H9 (cell line): ENCODE data around the gene HCFC2. TPM values are rescaled to one million over a fixed set of nuclear protein-coding genes. Genes with fewer than 3 reads are reported as not detected.

Experiments
- DNase-seq: peaks from one replicate; pipeline ENCODE4 v3.0.0-alpha.2; 2017
- H2AFZ ChIP-seq: one replicate; pipeline ENCODE4 v1.6.1; 2013; ENCODE audit warnings: mild to moderate bottlenecking, low read length, control low read depth, moderate library complexity
- H2AK5ac ChIP-seq: 2 replicates; pipeline ENCODE4 v1.6.1; 2013; ENCODE audit warnings: low read length, control low read depth, mixed read lengths; ENCODE audit not compliant: insufficient read length
- H2BK120ac ChIP-seq: one replicate; pipeline ENCODE4 v1.6.1; 2013; ENCODE audit warnings: low read depth, mild to moderate bottlenecking, low read length, control low read depth, inconsistent platforms; ENCODE audit not compliant: poor library complexity, severe bottlenecking
- H2BK12ac ChIP-seq: 2 replicates; pipeline ENCODE4 v1.6.1; 2013; ENCODE audit warnings: low read length, control low read depth, mixed read lengths, low read depth; ENCODE audit not compliant: insufficient read length
- H2BK15ac ChIP-seq: 2 replicates; pipeline ENCODE4 v1.6.1; 2013; ENCODE audit warnings: low read depth, low read length, control low read depth
- H2BK20ac ChIP-seq: one replicate; pipeline ENCODE4 v1.6.1; 2013; ENCODE audit warnings: low read depth, mild to moderate bottlenecking, low read length, control low read depth, inconsistent platforms; ENCODE audit not compliant: poor library complexity, severe bottlenecking
- H2BK5ac ChIP-seq: 2 replicates; pipeline ENCODE4 v1.6.1; 2013; ENCODE audit warnings: low read length, control low read depth, mixed read lengths; ENCODE audit not compliant: insufficient read length
- H3K14ac ChIP-seq: 2 replicates; pipeline ENCODE4 v1.6.1; 2013; ENCODE audit warnings: low read length, control low read depth; ENCODE audit not compliant: insufficient read depth
- H3K18ac ChIP-seq: 2 replicates; pipeline ENCODE4 v1.6.1; 2013; ENCODE audit warnings: low read depth, mild to moderate bottlenecking, mixed read lengths, low read length, control low read depth; ENCODE audit not compliant: insufficient read length
- H3K23ac ChIP-seq: 2 replicates; pipeline ENCODE4 v1.6.1; 2013; ENCODE audit warnings: low read length, control low read depth, mixed read lengths, low read depth; ENCODE audit not compliant: insufficient read length
- H3K23me2 ChIP-seq: 2 replicates; pipeline ENCODE4 v1.6.1; 2013; ENCODE audit warnings: low read depth, mild to moderate bottlenecking, mixed read lengths, low read length, control low read depth; ENCODE audit not compliant: insufficient read length, poor library complexity, severe bottlenecking
- H3K27ac ChIP-seq: 2 replicates; pipeline ENCODE4 v1.5.1; 2013; ENCODE audit warnings: low read length, control low read depth, mixed read lengths, low read depth; ENCODE audit not compliant: insufficient read length
- H3K27me3 ChIP-seq: 2 replicates; pipeline ENCODE4 v1.6.1; 2013; ENCODE audit warnings: low read length, control low read depth, inconsistent platforms; ENCODE audit not compliant: insufficient read depth
- H3K4ac ChIP-seq: 2 replicates; pipeline ENCODE4 v1.6.1; 2013; ENCODE audit warnings: low read depth, mild to moderate bottlenecking, control low read depth, inconsistent platforms, low read length, moderate library complexity
- H3K4me1 ChIP-seq: 2 replicates; pipeline ENCODE4 v1.6.1; 2013; ENCODE audit warnings: low read length, control low read depth, inconsistent platforms; ENCODE audit not compliant: insufficient read depth
- H3K4me2 ChIP-seq: 2 replicates; pipeline ENCODE4 v1.6.1; 2013; ENCODE audit warnings: low read length, control low read depth, mixed read lengths; ENCODE audit not compliant: insufficient read length, insufficient read depth
- H3K56ac ChIP-seq: 2 replicates; pipeline ENCODE4 v1.6.1; 2013; ENCODE audit warnings: low read depth, mild to moderate bottlenecking, mixed read lengths, low read length, control low read depth; ENCODE audit not compliant: insufficient read length
- H3K79me1 ChIP-seq: 2 replicates; pipeline ENCODE4 v1.6.1; 2013; ENCODE audit warnings: low read depth, mild to moderate bottlenecking, moderate library complexity, low read length, control low read depth, inconsistent platforms; ENCODE audit not compliant: insufficient read depth, poor library complexity, severe bottlenecking
- H3K79me2 ChIP-seq: 2 replicates; pipeline ENCODE4 v1.6.1; 2013; ENCODE audit warnings: low read length, control low read depth, inconsistent platforms; ENCODE audit not compliant: insufficient read depth
- H3K9ac ChIP-seq: 2 replicates; pipeline ENCODE4 v1.6.1; 2013; ENCODE audit warnings: low read length, control low read depth, mixed read lengths; ENCODE audit not compliant: insufficient read length; ENCODE audit errors: extremely low read depth
- H3K9me3 ChIP-seq: one replicate; pipeline ENCODE4 v1.6.1; 2013; ENCODE audit warnings: low read depth, low read length, inconsistent platforms; ENCODE audit not compliant: control insufficient read depth
- H3T11ph ChIP-seq: one replicate; pipeline ENCODE4 v1.6.1; 2013; ENCODE audit warnings: mild to moderate bottlenecking, low read length, control low read depth, inconsistent platforms
- H4K20me1 ChIP-seq: one replicate; pipeline ENCODE4 v1.6.1; 2013; ENCODE audit not compliant: control insufficient read depth, insufficient read length, insufficient read depth
- H4K5ac ChIP-seq: 2 replicates; pipeline ENCODE4 v1.6.1; 2013; ENCODE audit warnings: low read depth, mild to moderate bottlenecking, mixed read lengths, low read length, control low read depth; ENCODE audit not compliant: insufficient read length
- H4K8ac ChIP-seq: replicated peaks from 2 replicates; pipeline ENCODE4 v1.6.1; 2013; ENCODE audit warnings: low read length, control low read depth, mixed read lengths, low read depth; ENCODE audit not compliant: insufficient read length
- H4K91ac ChIP-seq: 2 replicates; pipeline ENCODE4 v1.6.1; 2013; ENCODE audit warnings: low read depth, mild to moderate bottlenecking, moderate library complexity, mixed read lengths, low read length, control low read depth; ENCODE audit not compliant: insufficient read length
- H3K27ac Mint-ChIP-seq, 3 experiments: 2 replicates in 2 of 3; 3 replicates in 1 of 3; pipeline ENCODE4 v1.8.0; 2020 to 2021; ENCODE audit warnings: mixed read lengths in 3 of 3, mild to moderate bottlenecking in 1 of 3, moderate library complexity in 1 of 3
- H3K27me3 Mint-ChIP-seq: 2 replicates; pipeline ENCODE4 v1.8.0; 2021; ENCODE audit warnings: low read depth, mild to moderate bottlenecking, moderate library complexity, mixed read lengths
- H3K36me3 Mint-ChIP-seq, 3 experiments: 2 replicates in 2 of 3; 3 replicates in 1 of 3; pipeline ENCODE4 v1.8.0; 2020 to 2021; ENCODE audit warnings: low read depth in 3 of 3, mixed read lengths in 3 of 3; ENCODE audit not compliant: insufficient read depth in 1 of 3
- H3K4me1 Mint-ChIP-seq, 2 experiments: 2 replicates each; pipeline ENCODE4 v1.8.0; 2020; ENCODE audit warnings: mixed read lengths in 2 of 2
- H3K4me3 Mint-ChIP-seq, 2 experiments: 2 replicates in 1 of 2; 3 replicates in 1 of 2; pipeline ENCODE4 v1.8.0; 2020 to 2021; ENCODE audit warnings: mild to moderate bottlenecking in 2 of 2, mixed read lengths in 2 of 2, moderate library complexity in 1 of 2
- H3K9me3 Mint-ChIP-seq, 2 experiments: 2 replicates in 1 of 2; 3 replicates in 1 of 2; pipeline ENCODE4 v1.8.0; 2020; ENCODE audit warnings: mild to moderate bottlenecking in 2 of 2, mixed read lengths in 2 of 2, moderate library complexity in 1 of 2
- total RNA-seq: library from RNA; stranded (reverse); gene quantifications from 2 replicates; pipeline ENCODE4 v1.2.1, GENCODE V29; 2021
- TF ChIP-seq, protein P1 (sequence below): fragments of 200-600 bp; sonication (generic); conservative IDR thresholded peaks from 3 replicates; pipeline ENCODE4 v1.8.0; 2021; ENCODE audit warnings: antibody characterized with exemption, mild to moderate bottlenecking

Gene HCFC2
- total RNA-seq, 1 experiment from 2014 or later: 1.9 TPM

DNA sequence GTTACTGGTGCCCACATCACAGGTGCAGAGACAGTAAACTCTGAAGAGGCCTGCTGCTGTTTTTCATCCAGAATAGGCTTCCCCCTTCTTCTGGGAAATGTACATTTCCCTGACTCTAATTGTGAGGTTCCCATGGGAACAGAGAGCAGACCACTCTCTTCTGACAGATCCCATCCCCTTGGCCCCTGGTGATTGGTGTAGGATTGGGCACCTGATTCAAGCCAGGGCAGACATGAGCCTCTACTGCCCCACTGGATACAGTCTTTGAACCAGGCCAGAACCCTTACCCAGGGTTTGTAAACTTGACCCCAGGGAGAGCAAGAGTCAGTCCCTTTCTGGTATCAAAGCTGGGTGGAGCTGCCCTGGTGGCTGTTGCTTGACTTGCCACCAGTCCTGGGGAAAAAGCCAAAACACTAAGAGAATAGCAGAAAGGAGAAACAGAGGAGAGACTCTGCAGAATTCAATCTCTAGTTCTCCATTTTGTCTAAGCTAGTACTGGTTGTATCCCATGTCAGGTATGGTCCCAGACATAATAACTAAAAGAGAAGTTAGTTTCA lies 88.4 kb downstream of the HCFC2 start:
- Histone ChIP-seq H4K91ac (no peak overlapping the region), H2AFZ (no peak overlapping the region), H3K23me2 (no peaks in the 10 kb centered on the region), H4K20me1 (no peaks in the 10 kb centered on the region), H3K56ac (no peak overlapping the region), H2BK15ac (no peak overlapping the region), H2BK20ac (no peak overlapping the region), H3K9me3 (no peaks in the 10 kb centered on the region), H3K79me2 (no peaks in the 10 kb centered on the region), H3K18ac (no peak overlapping the region), H4K8ac (no peak overlapping the region), H3K4me1 (no peaks in the 10 kb centered on the region), H3K27ac (no peak overlapping the region), H2BK5ac (no peak overlapping the region), H3K23ac (no peak overlapping the region), H3K27me3 (no peaks in the 10 kb centered on the region), H2BK12ac (no peak overlapping the region), H3K9ac (no peak overlapping the region), H4K5ac (no peak overlapping the region), H3K4me2 (no peak overlapping the region), H3K14ac (no peak overlapping the region), H2BK120ac (no peak overlapping the region), H2AK5ac (no peak overlapping the region), H3T11ph (no peak overlapping the region), H3K79me1 (no peaks in the 10 kb centered on the region), H3K4ac (no peak overlapping the region)
- Mint-ChIP-seq H3K36me3 (no peaks in the 10 kb centered on the region), H3K27me3 (peaks cover 8% of the 10 kb centered on the region), H3K27ac (no peak overlapping the region), H3K4me3 (no peak overlapping the region), H3K4me1 (peaks cover 0 to 6% of the 10 kb centered on the region in 2 experiments; a peak in 2 of 4 replicates), H3K9me3 (no peaks in the 10 kb centered on the region)
- TF ChIP-seq, protein P1, sequence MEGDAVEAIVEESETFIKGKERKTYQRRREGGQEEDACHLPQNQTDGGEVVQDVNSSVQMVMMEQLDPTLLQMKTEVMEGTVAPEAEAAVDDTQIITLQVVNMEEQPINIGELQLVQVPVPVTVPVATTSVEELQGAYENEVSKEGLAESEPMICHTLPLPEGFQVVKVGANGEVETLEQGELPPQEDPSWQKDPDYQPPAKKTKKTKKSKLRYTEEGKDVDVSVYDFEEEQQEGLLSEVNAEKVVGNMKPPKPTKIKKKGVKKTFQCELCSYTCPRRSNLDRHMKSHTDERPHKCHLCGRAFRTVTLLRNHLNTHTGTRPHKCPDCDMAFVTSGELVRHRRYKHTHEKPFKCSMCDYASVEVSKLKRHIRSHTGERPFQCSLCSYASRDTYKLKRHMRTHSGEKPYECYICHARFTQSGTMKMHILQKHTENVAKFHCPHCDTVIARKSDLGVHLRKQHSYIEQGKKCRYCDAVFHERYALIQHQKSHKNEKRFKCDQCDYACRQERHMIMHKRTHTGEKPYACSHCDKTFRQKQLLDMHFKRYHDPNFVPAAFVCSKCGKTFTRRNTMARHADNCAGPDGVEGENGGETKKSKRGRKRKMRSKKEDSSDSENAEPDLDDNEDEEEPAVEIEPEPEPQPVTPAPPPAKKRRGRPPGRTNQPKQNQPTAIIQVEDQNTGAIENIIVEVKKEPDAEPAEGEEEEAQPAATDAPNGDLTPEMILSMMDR: no peak
- peak; percentile 29 for DNase-seq
